Osteocyte (in vitro differentiated cells): ENCODE data around the gene AHCYL1. TPM values are rescaled to one million over a fixed set of nuclear protein-coding genes. Genes with fewer than 3 reads are reported as not detected.

Source experiments
- DNase-seq: peaks from one replicate; pipeline ENCODE4 v3.0.0; 2021; ENCODE audit warnings: mixed read lengths; ENCODE audit not compliant: unreplicated experiment; ENCODE audit errors: extremely low spot score
- H3K27ac Mint-ChIP-seq: one replicate; pipeline ENCODE4 v1.8.0; 2021; ENCODE audit warnings: mild to moderate bottlenecking, mixed read lengths; ENCODE audit not compliant: unreplicated experiment
- H3K27me3 Mint-ChIP-seq: one replicate; pipeline ENCODE4 v1.8.0; 2021; ENCODE audit warnings: mixed read lengths; ENCODE audit not compliant: unreplicated experiment
- H3K36me3 Mint-ChIP-seq: one replicate; pipeline ENCODE4 v1.8.0; 2021; ENCODE audit warnings: mixed read lengths; ENCODE audit not compliant: unreplicated experiment
- H3K4me1 Mint-ChIP-seq: one replicate; pipeline ENCODE4 v1.8.0; 2021; ENCODE audit warnings: mixed read lengths; ENCODE audit not compliant: unreplicated experiment
- H3K4me3 Mint-ChIP-seq: one replicate; pipeline ENCODE4 v1.8.0; 2021; ENCODE audit warnings: mild to moderate bottlenecking, moderate library complexity, mixed read lengths; ENCODE audit not compliant: unreplicated experiment
- H3K9me3 Mint-ChIP-seq: one replicate; pipeline ENCODE4 v1.8.0; 2021; ENCODE audit warnings: mixed read lengths; ENCODE audit not compliant: unreplicated experiment
- CTCF ChIP-seq: fragments of 200-600 bp; sonication (generic); IDR thresholded peaks from 2 replicates; pipeline ENCODE4 v1.5.0; 2021; ENCODE audit warnings: antibody characterized with exemption, mild to moderate bottlenecking, moderate library complexity
- total RNA-seq: library from RNA; stranded (reverse); gene quantifications from 2 replicates; pipeline ENCODE4 v1.2.1, GENCODE V29; 2021

AHCYL1 gene
- total RNA-seq, 1 donor from 2014 or later, result 79.3 TPM

- no peak for TF ChIP-seq CTCF
Observed at GRCh38 chr1:110063781-110064180, 79.2 kb downstream of the AHCYL1 start.

GRCh38 chr1:110064576-110065337 is 80.2 kb downstream of the AHCYL1 start:
- H3K27ac Mint-ChIP-seq, result no peak overlapping the region
- no peaks in the 10 kb centered on the region for H3K9me3 Mint-ChIP-seq
- H3K4me3 Mint-ChIP-seq, result no peak overlapping the region
- H3K36me3 Mint-ChIP-seq, result peaks cover 4% of the 10 kb centered on the region
- H3K27me3 Mint-ChIP-seq, result peaks cover 30% of the 10 kb centered on the region
- TF ChIP-seq CTCF, result no peak
- no peak for DNase-seq
- peaks cover 7% of the 10 kb centered on the region for H3K4me1 Mint-ChIP-seq

More at GRCh38 chr1:110063781-110064180, 79.2 kb downstream of the AHCYL1 start:
- Mint-ChIP-seq H3K9me3 (no peaks in the 10 kb centered on the region), H3K36me3 (peaks cover 9% of the 10 kb centered on the region), H3K4me3 (no peak overlapping the region), H3K4me1 (peaks cover 7% of the 10 kb centered on the region), H3K27ac (no peak overlapping the region), H3K27me3 (peaks cover 27% of the 10 kb centered on the region)
- DNase-seq, result no peak

DNA sequence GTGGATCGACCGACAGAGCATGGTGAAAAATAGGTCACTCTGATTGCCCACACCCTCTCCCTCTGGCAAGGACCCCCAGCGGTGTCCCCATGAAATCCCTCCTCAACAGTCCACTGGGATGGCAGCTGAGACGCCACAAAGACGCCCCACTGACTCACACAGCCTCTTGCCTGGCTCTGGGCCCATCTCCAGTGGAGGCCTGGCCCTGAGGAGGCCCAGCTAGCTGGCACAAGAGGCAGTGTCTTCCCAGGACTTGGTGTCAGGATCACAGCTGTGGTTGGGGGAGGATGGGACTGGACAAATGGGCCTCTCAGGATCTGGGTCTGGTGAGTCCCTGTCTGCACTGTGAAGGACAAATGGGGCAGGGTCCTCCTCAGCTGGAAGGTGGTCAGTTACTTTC is 81.3 kb downstream of the AHCYL1 start:
- no peaks in the 10 kb centered on the region for H3K36me3 Mint-ChIP-seq
- no peak for TF ChIP-seq CTCF
- DNase-seq, result no peak
- H3K27me3 Mint-ChIP-seq, result peaks cover 35% of the 10 kb centered on the region
- peaks cover 7% of the 10 kb centered on the region for H3K4me1 Mint-ChIP-seq
- no peaks in the 10 kb centered on the region for H3K9me3 Mint-ChIP-seq
- no peak overlapping the region for H3K4me3 Mint-ChIP-seq
- no peak overlapping the region for H3K27ac Mint-ChIP-seq

- peaks cover 52% of the 10 kb centered on the region for H3K27me3 Mint-ChIP-seq
- H3K9me3 Mint-ChIP-seq, result no peaks in the 10 kb centered on the region
- no peak overlapping the region for H3K4me3 Mint-ChIP-seq
- H3K36me3 Mint-ChIP-seq, result no peaks in the 10 kb centered on the region
- TF ChIP-seq CTCF, result no peak
- no peak overlapping the region for H3K27ac Mint-ChIP-seq
- no peak for DNase-seq
- peaks cover 7% of the 10 kb centered on the region for H3K4me1 Mint-ChIP-seq
Observed at GRCh38 chr1:110067479-110067892, 82.9 kb downstream of the AHCYL1 start.

DNA sequence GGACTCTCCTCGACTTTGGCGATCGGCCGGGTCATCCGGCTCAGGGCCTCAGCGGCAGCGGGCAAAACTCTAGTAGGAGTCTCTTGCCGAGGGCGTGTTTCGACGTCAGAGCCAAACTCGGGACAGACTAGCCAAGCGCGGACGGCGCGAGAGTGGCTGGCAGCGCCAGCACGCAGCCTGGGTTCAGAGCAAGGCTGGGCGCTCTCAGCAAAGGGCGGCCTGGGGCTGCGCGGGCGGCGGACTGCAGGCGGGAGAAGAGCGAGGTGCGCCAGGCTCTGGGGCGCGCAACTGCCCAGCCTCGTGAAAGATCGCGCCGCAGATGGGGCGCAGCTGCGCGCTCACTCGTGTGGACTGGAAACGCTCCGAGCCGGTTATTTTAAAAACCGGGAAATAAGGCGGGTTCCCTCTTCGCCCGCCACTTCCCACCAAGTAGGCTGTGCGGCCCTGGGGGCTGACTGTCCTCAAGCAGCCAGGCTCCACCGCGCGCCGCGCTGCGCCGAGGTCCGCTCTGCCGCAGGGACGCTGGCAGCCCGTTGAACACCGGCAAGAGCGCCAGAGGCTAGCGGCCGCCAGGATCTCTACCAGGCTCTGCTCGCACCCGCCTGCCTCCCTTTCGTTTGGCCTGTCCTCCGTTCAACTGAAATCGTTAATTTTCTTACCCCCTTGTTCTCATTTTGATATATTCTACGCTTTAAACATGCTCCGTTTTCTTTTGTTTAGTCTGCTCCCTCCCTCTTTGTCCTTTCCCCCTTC is 83.5 kb downstream of the AHCYL1 start:
- Mint-ChIP-seq H3K4me3 (no peak overlapping the region), H3K27ac (no peak overlapping the region), H3K9me3 (no peaks in the 10 kb centered on the region), H3K27me3 (peaks cover 56% of the 10 kb centered on the region), H3K36me3 (no peaks in the 10 kb centered on the region), H3K4me1 (peaks cover 7% of the 10 kb centered on the region)
- no peak for DNase-seq
- TF ChIP-seq CTCF, result no peak
